WTC11 (cell line): ENCODE results near the gene TOPAZ1.

Experiments used
- KAT7 ChIP-seq: sonication (generic); formaldehyde crosslinking; IDR thresholded peaks from 2 replicates; pipeline ENCODE4 v1.8.1; 2023; ENCODE audit warnings: missing genetic modification reagents, mild to moderate bottlenecking, borderline replicate concordance
- NR1H2 ChIP-seq: sonication (generic); formaldehyde crosslinking; IDR thresholded peaks from 2 replicates; pipeline ENCODE4 v1.9.0; 2021; ENCODE audit warnings: mild to moderate bottlenecking, moderate library complexity, missing genetic modification reagents
- SMAD3 ChIP-seq: sonication (generic); formaldehyde crosslinking; IDR thresholded peaks from 2 replicates; pipeline ENCODE4 v1.8.0; 2022; ENCODE audit warnings: missing genetic modification reagents, mild to moderate bottlenecking, borderline replicate concordance
- ZBTB21 ChIP-seq: sonication (generic); formaldehyde crosslinking; IDR thresholded peaks from 2 replicates; pipeline ENCODE4 v1.8.1; 2023; ENCODE audit warnings: mild to moderate bottlenecking, missing genetic modification reagents, borderline replicate concordance
- ZNF121 ChIP-seq: sonication (generic); formaldehyde crosslinking; IDR thresholded peaks from 2 replicates; pipeline ENCODE4 v1.8.0; 2023; ENCODE audit warnings: missing genetic modification reagents
- ZNF423 ChIP-seq: fragments of 250-450 bp; sonication (Bioruptor Pico); IDR thresholded peaks from 2 replicates; pipeline ENCODE4 v2.1.2; 2022; ENCODE audit warnings: mild to moderate bottlenecking, moderate library complexity
- TF ChIP-seq, protein P1 (sequence below): fragments of 200-600 bp; IDR thresholded peaks from 2 replicates; pipeline ENCODE4 v1.8.0; 2022; ENCODE audit warnings: antibody characterized with exemption
- TF ChIP-seq, protein P2 (sequence below): sonication (generic); formaldehyde crosslinking; IDR thresholded peaks from 2 replicates; pipeline ENCODE4 v1.8.0; 2022; ENCODE audit warnings: mild to moderate bottlenecking, missing genetic modification reagents
- TF ChIP-seq, protein P3 (sequence below): sonication (generic); formaldehyde crosslinking; IDR thresholded peaks from 2 replicates; pipeline ENCODE4 v1.8.1; 2023; ENCODE audit warnings: mild to moderate bottlenecking, moderate library complexity, missing genetic modification reagents

DNA sequence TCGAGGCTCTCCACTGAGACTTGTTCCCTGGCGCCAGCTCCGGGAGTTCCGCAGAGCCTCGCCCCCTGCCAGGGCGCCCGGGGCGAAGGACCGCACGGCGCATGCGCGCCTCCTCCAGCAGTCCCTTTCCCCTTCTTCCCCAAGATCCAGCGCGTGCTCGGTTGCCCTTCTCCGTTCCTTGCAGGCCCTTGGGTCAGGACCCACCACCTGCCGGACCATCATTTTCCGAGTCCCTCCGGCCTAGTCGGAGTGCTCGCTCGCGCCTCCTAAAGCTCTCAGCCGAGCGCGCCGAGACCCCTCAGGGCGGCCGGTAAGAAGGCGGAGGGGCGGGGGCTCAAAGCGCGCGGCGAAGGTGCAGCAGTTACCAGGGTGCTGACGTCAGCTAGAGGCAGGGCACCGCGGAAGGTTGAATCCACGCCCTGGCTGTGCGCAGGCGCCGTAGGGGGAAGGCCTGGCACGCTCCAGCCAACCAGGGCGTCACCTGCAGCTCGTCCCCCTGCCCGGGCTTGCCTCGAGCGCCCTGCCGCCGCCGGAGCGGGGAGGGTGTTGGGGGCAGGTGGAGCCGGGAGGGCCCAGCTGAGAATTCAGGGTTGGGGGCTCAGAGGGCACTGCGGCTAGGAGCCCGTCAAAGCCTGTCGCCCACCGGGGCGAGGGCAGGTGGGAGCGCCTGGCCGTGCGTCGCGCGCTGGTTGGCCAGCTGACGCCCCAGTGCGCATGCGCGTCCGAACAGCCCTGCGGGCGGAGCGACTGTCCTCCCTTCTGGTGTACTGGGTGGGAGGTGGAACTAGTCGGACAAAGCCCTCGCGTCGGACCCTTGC lies 96.5 kb downstream of the TOPAZ1 start, which contains the start of gene TCAIM:
- TF ChIP-seq, protein P1, sequence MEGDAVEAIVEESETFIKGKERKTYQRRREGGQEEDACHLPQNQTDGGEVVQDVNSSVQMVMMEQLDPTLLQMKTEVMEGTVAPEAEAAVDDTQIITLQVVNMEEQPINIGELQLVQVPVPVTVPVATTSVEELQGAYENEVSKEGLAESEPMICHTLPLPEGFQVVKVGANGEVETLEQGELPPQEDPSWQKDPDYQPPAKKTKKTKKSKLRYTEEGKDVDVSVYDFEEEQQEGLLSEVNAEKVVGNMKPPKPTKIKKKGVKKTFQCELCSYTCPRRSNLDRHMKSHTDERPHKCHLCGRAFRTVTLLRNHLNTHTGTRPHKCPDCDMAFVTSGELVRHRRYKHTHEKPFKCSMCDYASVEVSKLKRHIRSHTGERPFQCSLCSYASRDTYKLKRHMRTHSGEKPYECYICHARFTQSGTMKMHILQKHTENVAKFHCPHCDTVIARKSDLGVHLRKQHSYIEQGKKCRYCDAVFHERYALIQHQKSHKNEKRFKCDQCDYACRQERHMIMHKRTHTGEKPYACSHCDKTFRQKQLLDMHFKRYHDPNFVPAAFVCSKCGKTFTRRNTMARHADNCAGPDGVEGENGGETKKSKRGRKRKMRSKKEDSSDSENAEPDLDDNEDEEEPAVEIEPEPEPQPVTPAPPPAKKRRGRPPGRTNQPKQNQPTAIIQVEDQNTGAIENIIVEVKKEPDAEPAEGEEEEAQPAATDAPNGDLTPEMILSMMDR: no peak
- TF ChIP-seq NR1H2 (no peak), SMAD3 (CRISPR knock-in tag) (peak; percentile 91), ZNF423 (CRISPR knock-in tag) (peak; percentile 93), ZNF121 (no peak; the same call in 1 of the 2 replicates), ZBTB21 (peak; percentile 68; the same call in 1 of the 2 replicates), KAT7 (CRISPR knock-in tag) (peak; percentile 86; the same call in 1 of the 2 replicates)
- TF ChIP-seq, protein P2, sequence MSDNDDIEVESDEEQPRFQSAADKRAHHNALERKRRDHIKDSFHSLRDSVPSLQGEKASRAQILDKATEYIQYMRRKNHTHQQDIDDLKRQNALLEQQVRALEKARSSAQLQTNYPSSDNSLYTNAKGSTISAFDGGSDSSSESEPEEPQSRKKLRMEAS (CRISPR knock-in tag): peak; percentile 99
- TF ChIP-seq, protein P3, sequence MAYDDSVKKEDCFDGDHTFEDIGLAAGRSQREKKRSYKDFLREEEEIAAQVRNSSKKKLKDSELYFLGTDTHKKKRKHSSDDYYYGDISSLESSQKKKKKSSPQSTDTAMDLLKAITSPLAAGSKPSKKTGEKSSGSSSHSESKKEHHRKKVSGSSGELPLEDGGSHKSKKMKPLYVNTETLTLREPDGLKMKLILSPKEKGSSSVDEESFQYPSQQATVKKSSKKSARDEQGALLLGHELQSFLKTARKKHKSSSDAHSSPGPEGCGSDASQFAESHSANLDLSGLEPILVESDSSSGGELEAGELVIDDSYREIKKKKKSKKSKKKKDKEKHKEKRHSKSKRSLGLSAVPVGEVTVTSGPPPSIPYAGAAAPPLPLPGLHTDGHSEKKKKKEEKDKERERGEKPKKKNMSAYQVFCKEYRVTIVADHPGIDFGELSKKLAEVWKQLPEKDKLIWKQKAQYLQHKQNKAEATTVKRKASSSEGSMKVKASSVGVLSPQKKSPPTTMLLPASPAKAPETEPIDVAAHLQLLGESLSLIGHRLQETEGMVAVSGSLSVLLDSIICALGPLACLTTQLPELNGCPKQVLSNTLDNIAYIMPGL (CRISPR knock-in tag): peak; percentile 62
